ENCODE results near the gene PPP3CA. TPM values are rescaled to one million over a fixed set of nuclear protein-coding genes. Genes with fewer than 3 reads are reported as not detected.

PPP3CA gene
- total and polyA plus RNA-seq, 2 of the 8 experiments (the other 6 are each of a cell fraction or from before 2014, with no cell fraction given), result 7.9 to 35.0 TPM

DNA sequence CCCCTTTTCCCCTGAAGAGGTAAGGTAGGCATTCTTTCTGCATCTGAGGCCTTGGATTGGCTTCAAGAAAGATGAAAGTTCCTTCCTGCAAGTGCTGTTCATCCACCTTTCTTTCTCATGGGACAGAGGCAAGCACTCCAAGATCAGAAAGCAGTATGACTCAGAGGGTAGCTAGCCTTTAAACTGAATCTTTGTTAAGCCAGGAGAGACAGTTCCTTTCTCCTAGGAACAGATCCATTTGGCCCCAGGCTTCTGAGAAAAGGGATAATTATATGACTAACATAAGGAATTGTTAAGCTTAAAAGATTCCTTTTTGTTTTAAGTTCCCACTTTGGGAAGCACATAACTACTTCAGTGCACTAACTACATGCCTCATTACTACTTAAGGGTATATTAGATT lies 192.0 kb downstream of the PPP3CA start:
- H3K4me3 ChIP-seq (ENCODE audit: extremely low read depth in 1 of 4, insufficient read depth in 2 of 4, low read depth in 3 of 4, low read length in 4 of 4), result no peak overlapping the region
- no peak overlapping the region for H4K8ac ChIP-seq (ENCODE audit: extremely low read depth, insufficient read depth, low read length)
- TF ChIP-seq SP2 (IDR thresholded peaks at IDR 0.05; ENCODE audit: low read length), result no peak
- peak; percentile 34; the same call in 1 of the 2 replicates for TF ChIP-seq JUND (IDR thresholded peaks at IDR 0.05; ENCODE audit: low read length)
- no peaks in the 10 kb centered on the region for H3K23me2 ChIP-seq (ENCODE audit: low read depth, low read length)
- no peaks in the 10 kb centered on the region for H3K27me3 ChIP-seq (replicated peaks in 1 of 4; ENCODE audit: control insufficient read depth in 3 of 4, extremely low read depth in 1 of 4, insufficient read depth in 3 of 4, low read length in 3 of 4)
- H3K4me1 ChIP-seq (replicated peaks in 1 of 4; ENCODE audit: control insufficient read depth in 3 of 4, insufficient read depth in 4 of 4, low read length in 3 of 4), result peaks cover 0 to 25% (median 5%) of the 10 kb centered on the region in 4 experiments; a peak in 3 of 7 replicates
- H3K9me3 ChIP-seq (ENCODE audit: insufficient read depth in 2 of 2, low read depth in 1 of 2, low read length in 1 of 2), result no peaks in the 10 kb centered on the region
- H2BK15ac ChIP-seq (ENCODE audit: low read length), result no peak overlapping the region
- no peak overlapping the region for H3K4me2 ChIP-seq (ENCODE audit: insufficient read depth in 1 of 2, low read depth in 2 of 2, low read length in 2 of 2)
- H3K27ac ChIP-seq (ENCODE audit: low read depth, low read length), result no peak overlapping the region
- DNase-seq (ENCODE audit: low read depth in 1 of 2, low spot score in 2 of 2) (no peak), FAIRE-seq (no peak)
- no peak overlapping the region for H2BK20ac ChIP-seq (ENCODE audit: low read length)
- H2BK5ac ChIP-seq (ENCODE audit: low read depth, low read length), result no peak overlapping the region
- no peak overlapping the region for H4K5ac ChIP-seq (ENCODE audit: insufficient read length, low read depth, low read length)
- H3K23ac ChIP-seq (ENCODE audit: insufficient read length), result no peak overlapping the region
- CTCF ChIA-PET (ENCODE audit: partially characterized antibody), result interaction anchor here (0.5 to 2.2 kb wide), 6 partner anchors 14 to 576 kb away, joined by 3 to 8 read pairs (median 3); no protein-coding TSS in a partner anchor
- H4K20me1 ChIP-seq (replicated peaks in 1 of 2; ENCODE audit: control insufficient read depth in 1 of 2, insufficient read depth in 2 of 2, low read length in 2 of 2), result peaks cover 0 to 3% of the 10 kb centered on the region in 2 experiments
- H2BK120ac ChIP-seq (replicated peaks; ENCODE audit: low read depth, low read length), result no peak overlapping the region
- no peak overlapping the region for H3K56ac ChIP-seq (replicated peaks; ENCODE audit: insufficient read length, low read depth, low read length)
- H2AK5ac ChIP-seq (ENCODE audit: low read depth, low read length), result no peak overlapping the region
- no peak overlapping the region for H3K9ac ChIP-seq (replicated peaks in 1 of 4; ENCODE audit: extremely low read depth in 1 of 4, low read depth in 3 of 4, low read length in 3 of 4)
- H3K18ac ChIP-seq (ENCODE audit: extremely low read depth, low read length), result no peak overlapping the region
- POLR2A ChIA-PET (ENCODE audit: partially characterized antibody), result no interaction called here
- no peak overlapping the region for H3K4ac ChIP-seq (replicated peaks; ENCODE audit: insufficient read length, low read depth, low read length)
- no peaks in the 10 kb centered on the region for H3K36me3 ChIP-seq (ENCODE audit: control insufficient read depth in 2 of 4, insufficient read depth in 4 of 4, low read length in 3 of 4)
- H2AFZ ChIP-seq (ENCODE audit: low read length), result no peak overlapping the region
- H3K79me1 ChIP-seq (ENCODE audit: low read depth, low read length), result no peaks in the 10 kb centered on the region
- no peaks in the 10 kb centered on the region for H3K79me2 ChIP-seq (ENCODE audit: control insufficient read depth in 1 of 2, insufficient read depth in 2 of 2, low read length in 2 of 2)
- no peak overlapping the region for H3K14ac ChIP-seq (ENCODE audit: insufficient read length)
- H2BK12ac ChIP-seq (ENCODE audit: low read depth, low read length), result no peak overlapping the region
- H4K91ac ChIP-seq (replicated peaks; ENCODE audit: insufficient read length, low read length), result no peak overlapping the region

Data from H1 (cell line).